ENCODE measurements around the gene BMP15.

Gene BMP15

DNA sequence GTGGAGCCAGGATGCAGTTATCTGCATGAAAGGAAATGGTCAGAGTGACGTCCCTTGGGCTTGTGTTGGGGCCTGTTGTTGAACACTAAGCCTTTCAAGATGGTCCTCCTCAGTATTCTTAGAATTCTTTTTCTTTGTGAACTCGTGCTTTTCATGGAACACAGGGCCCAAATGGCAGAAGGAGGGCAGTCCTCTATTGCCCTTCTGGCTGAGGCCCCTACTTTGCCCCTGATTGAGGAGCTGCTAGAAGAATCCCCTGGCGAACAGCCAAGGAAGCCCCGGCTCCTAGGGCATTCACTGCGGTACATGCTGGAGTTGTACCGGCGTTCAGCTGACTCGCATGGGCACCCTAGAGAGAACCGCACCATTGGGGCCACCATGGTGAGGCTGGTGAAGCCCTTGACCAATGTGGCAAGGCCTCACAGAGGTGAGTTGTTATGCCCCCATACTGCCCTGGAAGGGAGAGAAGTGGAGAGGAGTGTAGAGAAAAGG is at the start of gene BMP15:
Gene BMP15, plus strand, starts transcription at position 51 of the 492 bp plus-strand sequence. Its CDS starts 49 bp downstream, at position 100.
- no peak for DNase-seq

GRCh38 chrX:50863471-50863870 is 47.1 kb upstream of the BMP15 start:
- no peak for DNase-seq

- no peak for DNase-seq
Observed at GRCh38 chrX:50865311-50865710, 45.2 kb upstream of the BMP15 start.

GRCh38 chrX:50871922-50872453 is 38.5 kb upstream of the BMP15 start:
- no peak for DNase-seq

- no peak for DNase-seq
Observed at GRCh38 chrX:50874876-50875275, 35.7 kb upstream of the BMP15 start.

DNA sequence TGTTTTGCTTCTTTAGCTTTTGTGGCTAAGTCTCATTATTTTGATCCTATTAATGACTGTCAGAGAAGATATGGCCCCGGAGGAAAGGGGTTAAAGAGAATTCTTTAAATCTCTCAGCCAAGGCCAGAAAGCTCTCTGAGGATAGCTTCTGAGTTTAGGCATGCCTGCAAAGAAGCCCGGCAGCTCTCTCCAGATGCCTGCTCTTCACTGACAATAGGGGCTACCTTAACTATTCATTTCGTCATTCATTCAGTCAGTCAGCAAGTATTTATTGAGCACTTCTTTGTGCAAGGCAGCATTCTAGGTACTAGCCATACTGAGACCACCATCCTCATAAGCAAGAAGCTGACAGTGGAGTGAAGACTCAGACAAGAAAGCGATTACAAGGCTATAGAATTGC is 34.0 kb upstream of the BMP15 start:
- no peak for DNase-seq

DNA sequence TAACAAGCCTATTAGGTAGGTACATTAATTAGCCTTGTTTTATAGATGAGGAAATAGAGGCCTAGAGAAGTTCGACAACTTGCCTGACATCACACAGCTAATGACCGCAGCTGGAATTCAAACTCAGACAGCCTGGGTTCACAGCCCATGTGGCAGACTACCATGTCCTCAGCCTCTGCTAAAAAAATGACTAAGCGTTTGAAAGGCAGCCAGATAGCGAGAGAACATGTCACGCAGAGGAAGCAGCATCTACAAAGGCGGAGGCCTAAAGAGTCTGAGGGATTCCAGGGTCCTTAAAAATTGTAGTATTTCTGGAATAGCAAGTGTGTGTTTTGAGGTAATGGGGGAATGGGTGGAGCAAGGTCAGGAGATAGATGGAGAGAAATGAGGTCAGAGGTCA is 33.2 kb upstream of the BMP15 start:
- no peak for DNase-seq

- no peak for DNase-seq
Observed at GRCh38 chrX:50881028-50881427, 29.5 kb upstream of the BMP15 start.

DNA sequence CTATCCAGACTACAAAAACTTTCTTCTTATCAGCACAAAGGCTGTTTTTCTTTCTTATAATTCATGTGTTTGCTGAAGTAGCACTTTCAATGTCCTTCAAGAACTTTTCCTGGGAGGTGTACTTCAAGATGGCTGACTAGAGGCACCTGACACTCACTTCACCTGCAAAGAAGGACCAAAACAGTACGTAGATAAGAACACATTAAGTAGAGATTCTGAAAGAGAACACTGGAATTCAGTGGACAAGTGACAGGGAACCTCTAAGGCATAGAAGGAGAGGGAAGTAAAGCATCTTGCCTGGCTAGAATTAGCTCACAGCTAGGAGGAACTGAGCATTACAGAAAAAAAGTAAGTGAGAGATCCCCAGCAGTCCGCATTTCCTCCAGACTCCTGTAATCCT is 21.7 kb upstream of the BMP15 start:
- no peak for DNase-seq

GRCh38 chrX:50889582-50889981 is 21.0 kb upstream of the BMP15 start:
- DNase-seq = no peak

- no peak for DNase-seq
Observed at GRCh38 chrX:50893047-50893446, 17.5 kb upstream of the BMP15 start.

GRCh38 chrX:50893466-50893865 is 17.1 kb upstream of the BMP15 start:
- DNase-seq = no peak

DNA sequence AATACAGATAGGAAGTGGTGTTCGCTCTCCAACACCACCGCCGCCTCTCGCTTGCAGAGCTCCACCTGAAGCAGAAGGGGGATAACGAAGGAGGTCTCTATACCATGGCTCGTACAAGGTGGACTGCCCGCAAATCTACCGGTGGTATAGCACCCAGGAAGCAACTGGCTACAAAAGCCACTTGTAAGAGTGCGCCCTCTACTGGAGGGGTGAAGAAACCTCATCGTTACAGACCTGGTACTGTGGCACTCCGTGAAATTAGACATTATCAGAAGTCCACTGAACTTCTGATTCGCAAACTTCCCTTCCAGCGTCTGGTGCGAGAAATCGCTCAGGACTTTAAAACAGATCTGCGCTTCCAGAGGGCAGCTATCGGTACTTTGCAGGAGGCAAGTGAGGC is 5.2 kb upstream of the BMP15 start:
- DNase-seq = no peak

- no peak for DNase-seq
Observed at GRCh38 chrX:50913520-50913919, 3.0 kb downstream of the BMP15 start.

DNA sequence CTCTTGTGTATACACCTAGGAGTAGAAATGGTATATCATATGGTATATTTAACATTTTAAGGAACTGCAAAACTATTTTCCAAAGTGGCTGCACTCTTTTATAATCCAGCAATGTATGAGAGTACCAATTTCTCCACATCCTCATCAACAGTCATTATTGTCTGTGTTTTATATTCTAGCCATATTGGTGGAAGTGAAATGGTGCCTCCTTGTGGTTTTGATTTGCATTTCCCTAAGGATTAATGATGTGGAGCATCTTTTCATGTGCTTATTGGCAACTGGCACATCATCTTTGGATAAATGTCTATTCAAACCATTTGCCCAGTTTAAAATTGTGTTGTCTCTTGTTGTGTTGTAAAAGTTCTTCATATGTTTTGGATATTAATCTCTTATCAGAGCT is 9.6 kb downstream of the BMP15 start:
- DNase-seq = no peak

GRCh38 chrX:50927127-50927526 is 16.6 kb downstream of the BMP15 start:
- no peak for DNase-seq

GRCh38 chrX:50941638-50942037 is 31.1 kb downstream of the BMP15 start:
- no peak for DNase-seq

- no peak for DNase-seq
Observed at GRCh38 chrX:50942471-50942870, 31.9 kb downstream of the BMP15 start.

- DNase-seq = no peak
Observed at GRCh38 chrX:50952406-50952805, 41.9 kb downstream of the BMP15 start.

- DNase-seq = no peak
Observed at GRCh38 chrX:50953832-50954231, 43.3 kb downstream of the BMP15 start.

- DNase-seq = no peak
Observed at GRCh38 chrX:50962156-50962555, 51.6 kb downstream of the BMP15 start.

GRCh38 chrX:50963842-50964241 is 53.3 kb downstream of the BMP15 start:
- no peak for DNase-seq
